Suppressor macrophage (primary cell): Measurements from ENCODE around the gene UPK1A.

Source experiments
- DNase-seq, 4 experiments: peaks; one replicate each; pipeline ENCODE4 v3.0.0-alpha.2; 2020 to 2022

UPK1A gene

GRCh38 chr19:35693422-35693821 is 27.1 kb downstream of the UPK1A start:
- no peak for DNase-seq

GRCh38 chr19:35693835-35694599 is 27.7 kb downstream of the UPK1A start:
- DNase-seq, result peak; percentile 89 to 93 (median 92)

GRCh38 chr19:35695895-35696422 is 29.6 kb downstream of the UPK1A start:
- DNase-seq, result no peak

- DNase-seq, result no peak
These were observed 30.5 kb downstream of the UPK1A start for GRCh38 chr19:35696835-35697234.

GRCh38 chr19:35702223-35703012 is 36.1 kb downstream of the UPK1A start:
- DNase-seq, result peak; percentile 95 to 98 (median 98)

GRCh38 chr19:35703343-35703742 is 37.0 kb downstream of the UPK1A start:
- no peak for DNase-seq

GRCh38 chr19:35704218-35704617 is 37.9 kb downstream of the UPK1A start, which contains the start of gene ZBTB32:
TSS of gene ZBTB32 (plus strand) at chr19:35704558. CDS start at chr19:35714627, 10,069 bp downstream.
- DNase-seq, result peak in 3 of 4 experiments; percentile 34 to 50 (median 34)

- DNase-seq, result no peak
These were observed 42.1 kb downstream of the UPK1A start for GRCh38 chr19:35708391-35708790.

GRCh38 chr19:35710784-35711723 is 44.7 kb downstream of the UPK1A start:
- DNase-seq, result no peak

- no peak for DNase-seq
These were observed 46.5 kb downstream of the UPK1A start for GRCh38 chr19:35712567-35713505.

- DNase-seq, result no peak
These were observed 47.2 kb downstream of the UPK1A start for GRCh38 chr19:35713506-35713850.

- no peak for DNase-seq
These were observed 47.7 kb downstream of the UPK1A start for GRCh38 chr19:35713904-35714495.

GRCh38 chr19:35714601-35715354 is 48.5 kb downstream of the UPK1A start:
- DNase-seq, result no peak

- DNase-seq, result no peak
These were observed 49.1 kb downstream of the UPK1A start for GRCh38 chr19:35715355-35715809.

GRCh38 chr19:35715981-35716800 is 49.9 kb downstream of the UPK1A start:
- peak in 2 of 4 experiments; percentile 63 to 75 for DNase-seq

- peak; percentile 95 to 98 (median 97) for DNase-seq
These were observed 50.7 kb downstream of the UPK1A start for GRCh38 chr19:35716801-35717664.

- DNase-seq, result peak in 2 of 4 experiments; percentile 95 to 98
These were observed 51.5 kb downstream of the UPK1A start, which contains the start of gene KMT2B for GRCh38 chr19:35717665-35718344. TSS of gene KMT2B (plus strand) at chr19:35718003. CDS start at chr19:35718019, 16 bp downstream.
